Measurements from ENCODE around the gene ZNF576. TPM values are rescaled to one million over a fixed set of nuclear protein-coding genes. Genes with fewer than 3 reads are reported as not detected.
A peak's percentile ranks its signal among the peaks of the same experiment; 100 is the strongest.

The ZNF576 gene
- total and polyA plus RNA-seq, 2 of the 13 experiments (the other 11 are each of a cell fraction or from before 2014, with no cell fraction given) = 7.2 to 9.6 TPM

DNA sequence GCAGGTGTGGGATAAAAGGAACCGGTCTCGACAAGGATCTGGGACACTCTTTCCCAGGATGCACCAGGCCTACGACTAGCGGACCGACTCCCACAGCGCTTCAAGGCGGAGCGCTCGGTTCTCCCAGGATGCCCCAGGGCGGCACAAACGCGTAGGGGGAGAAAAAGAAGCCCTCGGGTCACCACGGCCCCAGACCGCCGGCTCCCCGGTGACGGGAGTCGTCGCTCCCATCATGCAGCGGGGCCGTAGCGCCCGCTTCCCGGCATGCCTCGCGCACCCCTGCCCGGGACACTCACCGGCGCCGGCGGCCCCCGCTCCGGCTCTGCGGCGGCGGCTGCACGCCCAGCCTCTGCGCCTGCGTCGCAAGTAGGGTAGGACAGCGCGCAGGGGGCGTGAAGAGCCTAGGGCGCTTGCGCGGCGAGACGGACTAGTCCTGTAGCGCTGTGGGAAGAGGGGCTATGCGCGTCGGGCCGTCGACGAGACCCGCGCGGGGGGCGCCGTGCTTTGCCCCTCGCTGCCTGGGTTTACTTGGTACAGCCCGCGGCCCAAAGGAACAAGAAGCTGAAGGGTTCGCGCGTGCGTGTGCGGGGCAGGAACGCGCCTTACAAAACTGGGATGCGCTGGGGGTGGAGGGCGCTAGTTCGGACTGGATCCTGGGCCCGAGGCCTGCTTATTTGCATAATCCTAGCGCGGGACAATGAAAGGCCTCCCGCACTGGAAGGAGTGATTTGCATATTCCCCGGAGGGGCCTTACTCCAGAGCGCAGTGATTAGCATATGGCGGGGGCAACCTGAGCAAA lies 23.1 kb downstream of the ZNF576 start, which contains the start of gene ZNF428 (continued):
- TF ChIP-seq, protein P1, sequence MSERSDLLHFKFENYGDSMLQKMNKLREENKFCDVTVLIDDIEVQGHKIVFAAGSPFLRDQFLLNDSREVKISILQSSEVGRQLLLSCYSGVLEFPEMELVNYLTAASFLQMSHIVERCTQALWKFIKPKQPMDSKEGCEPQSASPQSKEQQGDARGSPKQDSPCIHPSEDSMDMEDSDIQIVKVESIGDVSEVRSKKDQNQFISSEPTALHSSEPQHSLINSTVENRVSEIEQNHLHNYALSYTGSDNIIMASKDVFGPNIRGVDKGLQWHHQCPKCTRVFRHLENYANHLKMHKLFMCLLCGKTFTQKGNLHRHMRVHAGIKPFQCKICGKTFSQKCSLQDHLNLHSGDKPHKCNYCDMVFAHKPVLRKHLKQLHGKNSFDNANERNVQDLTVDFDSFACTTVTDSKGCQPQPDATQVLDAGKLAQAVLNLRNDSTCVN (CRISPR knock-in tag; IDR thresholded peaks at IDR 0.05; ENCODE audit: borderline replicate concordance) = no peak; the same call in 1 of the 2 replicates
- TF ChIP-seq KLF12 (CRISPR knock-in tag; IDR thresholded peaks at IDR 0.05; ENCODE audit: borderline replicate concordance) (peak; percentile 82; the same call in 1 of the 2 replicates), SMAD3 (CRISPR knock-in tag; IDR thresholded peaks at IDR 0.05) (no peak), ZNF660 (CRISPR knock-in tag; IDR thresholded peaks at IDR 0.05; ENCODE audit: borderline replicate concordance, low read depth) (no peak), BHLHE40 (IDR thresholded peaks at IDR 0.05; ENCODE audit: low read length) (peak; percentile 38; the same call in 1 of the 2 replicates), RELA (CRISPR knock-in tag; IDR thresholded peaks at IDR 0.05) (no peak), ZNF296 (CRISPR knock-in tag; conservative IDR thresholded peaks at IDR 0.05) (0 out of 2 replicates have a peak, but pooled peaks have one; percentile 45), DNMT3B (CRISPR knock-in tag; conservative IDR thresholded peaks at IDR 0.05) (no peak; the same call in 1 of the 2 replicates), MED8 (CRISPR knock-in tag; IDR thresholded peaks at IDR 0.05; ENCODE audit: insufficient replicate concordance) (peak; percentile 76), ATM (IDR thresholded peaks at IDR 0.05; ENCODE audit: borderline replicate concordance) (no peak), MATR3 (CRISPR knock-in tag; IDR thresholded peaks at IDR 0.05) (no peak), TCF12 (IDR thresholded peaks at IDR 0.05) (no peak), TCF12 (CRISPR knock-in tag; IDR thresholded peaks at IDR 0.05) (peak; percentile 74; the same call in 1 of the 2 replicates), ZNF382 (CRISPR knock-in tag; IDR thresholded peaks at IDR 0.05; ENCODE audit: borderline replicate concordance) (no peak), ZNF138 (CRISPR knock-in tag; IDR thresholded peaks at IDR 0.05; ENCODE audit: low read depth) (peak; percentile 88), GZF1 (CRISPR knock-in tag; IDR thresholded peaks at IDR 0.05) (peak; percentile 45; the same call in 1 of the 2 replicates), ZNF678 (CRISPR knock-in tag; IDR thresholded peaks at IDR 0.05) (peak; percentile 88; the same call in 1 of the 2 replicates), MBD4 (IDR thresholded peaks at IDR 0.05; ENCODE audit: borderline replicate concordance, low read length) (no peak), PHF8 (CRISPR knock-in tag; IDR thresholded peaks at IDR 0.05) (peak; percentile 90), ZNF160 (CRISPR knock-in tag; IDR thresholded peaks at IDR 0.05) (peak; percentile 88; the same call in 1 of the 2 replicates), BRD4 (CRISPR knock-in tag; IDR thresholded peaks at IDR 0.05) (peak; percentile 78), MED13 (CRISPR knock-in tag; IDR thresholded peaks at IDR 0.05) (peak; percentile 86), TEAD2 (CRISPR knock-in tag; IDR thresholded peaks at IDR 0.05) (0 out of 2 replicates have a peak, but pooled peaks have one; percentile 17), MAFK (conservative IDR thresholded peaks at IDR 0.05 in 1 of 2, IDR thresholded peaks at IDR 0.05 in 1 of 2; ENCODE audit: low read length in 2 of 2) (no peak), RAD51 (IDR thresholded peaks at IDR 0.05; ENCODE audit: borderline replicate concordance) (no peak), GATAD2A (CRISPR knock-in tag; IDR thresholded peaks at IDR 0.05) (peak; percentile 25)
- TF ChIP-seq, protein P2, sequence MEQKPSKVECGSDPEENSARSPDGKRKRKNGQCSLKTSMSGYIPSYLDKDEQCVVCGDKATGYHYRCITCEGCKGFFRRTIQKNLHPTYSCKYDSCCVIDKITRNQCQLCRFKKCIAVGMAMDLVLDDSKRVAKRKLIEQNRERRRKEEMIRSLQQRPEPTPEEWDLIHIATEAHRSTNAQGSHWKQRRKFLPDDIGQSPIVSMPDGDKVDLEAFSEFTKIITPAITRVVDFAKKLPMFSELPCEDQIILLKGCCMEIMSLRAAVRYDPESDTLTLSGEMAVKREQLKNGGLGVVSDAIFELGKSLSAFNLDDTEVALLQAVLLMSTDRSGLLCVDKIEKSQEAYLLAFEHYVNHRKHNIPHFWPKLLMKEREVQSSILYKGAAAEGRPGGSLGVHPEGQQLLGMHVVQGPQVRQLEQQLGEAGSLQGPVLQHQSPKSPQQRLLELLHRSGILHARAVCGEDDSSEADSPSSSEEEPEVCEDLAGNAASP (CRISPR knock-in tag; IDR thresholded peaks at IDR 0.05; ENCODE audit: borderline replicate concordance) = no peak
- TF ChIP-seq, protein P3, sequence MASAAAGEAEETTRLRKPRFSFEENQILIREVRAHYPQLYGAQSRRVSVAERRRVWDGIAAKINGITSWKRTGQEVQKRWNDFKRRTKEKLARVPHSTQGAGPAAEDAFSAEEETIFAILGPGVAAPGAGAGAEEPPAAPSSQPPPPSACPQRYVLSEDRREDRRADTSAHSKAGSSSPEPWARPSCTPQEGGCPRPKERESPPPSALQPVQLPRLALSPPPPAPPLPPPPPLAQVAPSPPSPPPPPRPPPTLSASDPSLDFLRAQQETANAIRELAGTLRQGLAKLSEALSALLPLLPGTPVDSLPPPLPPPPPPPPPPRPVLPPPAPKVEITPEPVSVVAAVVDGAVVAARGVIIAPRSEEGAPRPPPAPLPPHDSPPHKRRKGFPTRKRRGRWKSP (CRISPR knock-in tag; IDR thresholded peaks at IDR 0.05) = peak; percentile 99
- TF ChIP-seq, protein P4, sequence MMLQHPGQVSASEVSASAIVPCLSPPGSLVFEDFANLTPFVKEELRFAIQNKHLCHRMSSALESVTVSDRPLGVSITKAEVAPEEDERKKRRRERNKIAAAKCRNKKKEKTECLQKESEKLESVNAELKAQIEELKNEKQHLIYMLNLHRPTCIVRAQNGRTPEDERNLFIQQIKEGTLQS (CRISPR knock-in tag; IDR thresholded peaks at IDR 0.05) = no peak
